Fibroblast of mammary gland (primary cell): ENCODE results near the gene CIAO2A.

Source experiments
- DNase-seq: peaks from one replicate; pipeline ENCODE4 v3.0.0-alpha.2; 2010; ENCODE audit warnings: low read depth
- H3K4me3 ChIP-seq: 2 replicates; pipeline ENCODE4 v1.5.1; 2011; ENCODE audit warnings: low read depth, mild to moderate bottlenecking, low read length, moderate library complexity; ENCODE audit not compliant: control insufficient read depth
- TF ChIP-seq, protein P1 (sequence below): conservative IDR thresholded peaks from 2 replicates; pipeline ENCODE4 v1.5.1; 2011; ENCODE audit warnings: low read depth, low read length, inconsistent platforms; ENCODE audit not compliant: control insufficient read depth, insufficient read depth

Gene CIAO2A

DNA sequence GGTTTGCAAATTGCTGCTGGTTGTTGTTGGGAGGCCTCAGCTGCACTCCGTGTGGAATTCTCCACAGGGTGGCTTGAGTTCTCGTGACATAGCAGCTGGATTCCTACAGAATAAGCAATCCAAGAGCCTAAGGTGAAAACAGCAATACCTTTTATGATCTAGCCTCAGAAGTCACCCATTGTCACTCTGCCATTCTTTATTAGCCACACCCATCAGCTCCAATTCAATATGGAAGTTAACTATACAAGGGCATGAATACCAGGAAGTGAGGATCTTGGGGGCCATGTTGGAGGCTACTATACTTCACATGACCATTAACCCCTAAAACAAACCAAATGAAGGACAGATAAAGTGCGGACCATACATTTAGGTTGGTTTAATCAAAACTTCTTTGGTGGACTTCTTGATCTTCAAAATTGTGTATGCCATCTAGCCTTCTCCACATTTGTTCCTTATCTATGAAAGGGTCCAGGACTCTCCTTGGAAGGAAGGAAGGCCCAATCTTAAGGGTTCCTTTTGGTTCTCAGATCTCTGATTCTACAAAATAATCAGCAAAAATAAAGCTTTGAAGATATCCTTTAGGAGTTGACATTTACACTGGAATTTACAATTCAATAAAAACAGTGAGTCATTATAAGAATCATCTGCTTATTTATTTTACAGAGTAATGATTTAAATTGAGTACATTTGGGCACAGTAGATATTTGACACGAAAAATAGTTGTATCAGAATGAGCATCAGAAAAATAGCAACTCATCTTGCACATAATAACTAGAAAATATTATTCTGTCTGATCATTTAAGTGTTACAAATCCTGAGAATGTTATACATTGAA, 21.5 kb downstream of the CIAO2A start:
- DNase-seq = peak; percentile 11
- TF ChIP-seq, protein P1, sequence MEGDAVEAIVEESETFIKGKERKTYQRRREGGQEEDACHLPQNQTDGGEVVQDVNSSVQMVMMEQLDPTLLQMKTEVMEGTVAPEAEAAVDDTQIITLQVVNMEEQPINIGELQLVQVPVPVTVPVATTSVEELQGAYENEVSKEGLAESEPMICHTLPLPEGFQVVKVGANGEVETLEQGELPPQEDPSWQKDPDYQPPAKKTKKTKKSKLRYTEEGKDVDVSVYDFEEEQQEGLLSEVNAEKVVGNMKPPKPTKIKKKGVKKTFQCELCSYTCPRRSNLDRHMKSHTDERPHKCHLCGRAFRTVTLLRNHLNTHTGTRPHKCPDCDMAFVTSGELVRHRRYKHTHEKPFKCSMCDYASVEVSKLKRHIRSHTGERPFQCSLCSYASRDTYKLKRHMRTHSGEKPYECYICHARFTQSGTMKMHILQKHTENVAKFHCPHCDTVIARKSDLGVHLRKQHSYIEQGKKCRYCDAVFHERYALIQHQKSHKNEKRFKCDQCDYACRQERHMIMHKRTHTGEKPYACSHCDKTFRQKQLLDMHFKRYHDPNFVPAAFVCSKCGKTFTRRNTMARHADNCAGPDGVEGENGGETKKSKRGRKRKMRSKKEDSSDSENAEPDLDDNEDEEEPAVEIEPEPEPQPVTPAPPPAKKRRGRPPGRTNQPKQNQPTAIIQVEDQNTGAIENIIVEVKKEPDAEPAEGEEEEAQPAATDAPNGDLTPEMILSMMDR = no peak
- no peak overlapping the region for H3K4me3 ChIP-seq

DNA sequence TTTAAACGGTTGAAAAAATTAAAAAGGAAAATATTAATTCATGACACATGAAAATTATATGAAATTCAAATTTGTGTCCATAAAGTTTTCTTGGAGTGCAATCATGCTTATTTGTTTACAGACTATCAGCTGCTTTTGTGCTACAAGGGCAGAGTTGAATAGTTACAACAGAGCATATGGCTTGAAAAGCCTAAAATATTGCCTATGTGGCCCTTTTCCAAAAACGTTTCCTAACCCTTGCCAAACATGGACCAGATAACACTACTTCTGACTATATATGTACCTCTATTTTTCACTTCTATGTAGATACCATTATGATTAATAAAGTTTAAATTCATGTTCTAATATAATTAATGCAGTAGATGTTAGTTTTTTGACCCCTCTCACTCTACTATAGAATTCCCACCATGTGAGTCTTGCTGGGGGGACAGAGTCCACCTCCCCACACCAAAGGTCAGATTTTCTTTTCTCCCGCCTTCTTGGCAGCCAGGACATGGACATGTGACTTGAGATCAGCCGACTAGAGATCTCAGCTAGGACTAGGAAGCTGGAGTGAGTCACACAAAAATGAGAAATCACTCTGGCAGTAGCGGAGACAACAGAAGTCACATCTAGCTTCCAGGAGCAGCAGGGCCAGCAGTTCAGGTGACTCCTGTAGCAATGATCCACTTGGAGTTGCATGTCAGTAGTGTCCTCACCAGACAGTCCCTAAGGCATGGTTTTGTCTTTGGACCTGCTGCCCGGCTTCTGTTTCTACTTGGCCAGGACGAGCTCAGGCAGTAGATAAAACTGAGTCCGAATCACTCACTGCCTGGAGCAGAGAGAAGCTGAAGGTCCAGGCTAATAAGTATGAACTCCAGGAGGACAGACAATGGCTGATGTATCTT, 22.4 kb downstream of the CIAO2A start:
- peak; percentile 94 for DNase-seq
- H3K4me3 ChIP-seq = no peak overlapping the region
- TF ChIP-seq, protein P1 = no peak

DNA sequence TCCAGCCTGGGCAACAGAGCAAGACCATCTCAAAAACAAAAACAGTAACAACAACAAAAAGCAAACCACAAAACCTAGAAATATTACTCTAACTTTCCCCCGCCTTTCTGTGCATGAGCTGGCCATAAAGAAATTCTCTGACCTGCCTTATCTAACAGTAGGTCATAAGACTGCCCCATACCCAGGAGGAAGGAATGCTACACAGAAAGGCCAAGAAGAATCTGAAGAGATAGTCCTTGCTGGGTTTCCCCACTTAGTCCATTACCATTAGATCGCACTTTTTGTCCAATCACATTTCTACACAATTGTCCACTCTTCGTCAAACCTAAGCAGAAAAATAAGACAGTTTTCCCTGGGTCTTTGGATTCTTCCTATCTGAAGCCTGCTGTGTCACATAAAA, 23.5 kb downstream of the CIAO2A start:
- H3K4me3 ChIP-seq = no peak overlapping the region
- no peak for DNase-seq
- TF ChIP-seq, protein P1 = no peak

DNA sequence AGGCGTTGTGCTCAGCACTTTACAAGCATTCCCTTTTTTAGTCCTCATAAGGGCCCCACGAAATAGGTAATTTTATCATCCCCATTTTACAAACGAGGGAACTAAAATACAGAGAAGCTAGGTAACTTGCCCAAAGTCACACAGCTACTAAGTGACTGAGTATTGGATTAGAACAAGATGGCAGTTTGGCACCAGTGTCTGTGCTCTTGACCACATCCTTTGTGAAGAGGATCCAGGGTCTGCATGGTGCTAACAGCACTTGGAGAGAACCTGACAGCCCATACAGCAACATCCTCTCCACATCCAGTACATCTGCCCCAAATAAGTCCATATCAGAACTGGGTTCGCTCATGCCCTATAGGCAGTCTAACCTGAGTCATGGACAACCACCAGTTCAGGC, 25.5 kb downstream of the CIAO2A start:
- DNase-seq = no peak
- TF ChIP-seq, protein P1 = no peak
- no peak overlapping the region for H3K4me3 ChIP-seq

DNA sequence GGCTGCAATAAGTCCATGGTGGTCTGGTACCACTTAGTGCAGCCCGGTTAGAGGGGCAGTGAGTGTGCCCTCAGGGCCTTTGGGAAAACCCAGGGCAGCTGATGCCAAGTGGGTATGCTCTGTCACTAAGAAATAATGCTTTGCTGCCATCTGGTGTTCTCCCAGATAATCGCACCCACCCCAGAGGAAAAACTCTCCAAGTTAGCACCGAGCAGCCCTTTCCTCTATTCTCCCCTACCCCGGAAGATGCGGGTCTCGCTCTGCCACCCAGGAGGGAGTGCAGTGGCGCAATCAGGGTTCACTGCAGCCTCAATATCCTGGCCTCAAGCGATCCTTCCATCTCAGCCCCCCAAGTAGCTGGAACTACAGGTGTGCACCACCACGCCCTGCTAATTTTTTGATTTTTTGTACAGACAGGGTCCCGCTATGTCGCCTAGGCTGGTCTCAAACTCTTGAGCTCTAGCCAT, 26.0 kb downstream of the CIAO2A start:
- no peak overlapping the region for H3K4me3 ChIP-seq
- DNase-seq = peak; percentile 61
- TF ChIP-seq, protein P1 = peak; percentile 80

DNA sequence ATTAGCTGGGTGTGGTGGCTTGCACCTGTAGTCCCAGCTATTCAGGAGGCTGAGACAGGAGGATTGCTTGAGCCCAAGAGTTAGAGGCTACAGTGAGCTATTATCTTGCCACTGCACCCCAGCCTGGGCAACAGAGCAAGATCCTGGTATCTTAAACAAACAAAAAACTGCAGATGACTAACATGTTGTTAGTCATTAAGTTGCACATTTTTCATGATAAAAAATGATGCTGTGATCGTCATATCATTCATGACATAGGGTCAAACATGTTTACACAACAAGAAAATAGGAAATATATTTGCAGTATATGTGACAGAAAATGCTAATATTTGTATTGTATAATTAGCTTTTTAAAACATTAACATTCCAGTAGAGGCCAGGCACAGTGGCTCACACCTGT, 27.2 kb downstream of the CIAO2A start:
- DNase-seq = no peak
- H3K4me3 ChIP-seq = no peak overlapping the region
- TF ChIP-seq, protein P1 = no peak
